H1 (cell line): Measurements from ENCODE around the gene CPXM1. TPM values are rescaled to one million over a fixed set of nuclear protein-coding genes. Genes with fewer than 3 reads are reported as not detected.

Source experiments
- CTCF ChIA-PET: fragments of 300-600 bp; sonication (Branson Sonifier 250); formaldehyde crosslinking; loops from one replicate; lab custom pipeline; 2021; ENCODE audit not compliant: partially characterized antibody; lab: Charles Lee
- POLR2A ChIA-PET: fragments of 300-600 bp; sonication (Branson Sonifier 250); formaldehyde crosslinking; loops from one replicate; lab custom pipeline; 2021; ENCODE audit warnings: inconsistent platforms; ENCODE audit not compliant: partially characterized antibody; lab: Charles Lee
- DNase-seq, 2 experiments: peaks; one replicate each; pipeline versions ENCODE4 v3.0.0 to v3.0.0-alpha.2; 2010 to 2022; ENCODE audit warnings: low spot score in 2 of 2, low read depth in 1 of 2, mixed read lengths in 1 of 2
- FAIRE-seq: peaks from 2 replicates; lab custom pipeline; 2011; peaks lifted over from hg19 to GRCh38; lab: Jason Lieb, UNC
- H2AFZ ChIP-seq: 2 replicates; pipeline ENCODE4 v1.8.1; 2012; ENCODE audit warnings: low read length, inconsistent platforms
- H2AK5ac ChIP-seq: 2 replicates; pipeline ENCODE4 v1.6.1; 2013; ENCODE audit warnings: low read depth, low read length
- H2BK120ac ChIP-seq: replicated peaks from 2 replicates; pipeline ENCODE3; 2013; ENCODE audit warnings: low read depth, low read length, inconsistent platforms
- H2BK12ac ChIP-seq: 2 replicates; pipeline ENCODE4 v1.6.1; 2013; ENCODE audit warnings: low read depth, low read length
- H2BK15ac ChIP-seq: 2 replicates; pipeline ENCODE4 v1.6.1; 2013; ENCODE audit warnings: low read length
- H2BK20ac ChIP-seq: 2 replicates; pipeline ENCODE4 v1.6.1; 2013; ENCODE audit warnings: low read length
- H2BK5ac ChIP-seq: 2 replicates; pipeline ENCODE4 v1.6.1; 2013; ENCODE audit warnings: low read depth, low read length
- H3K14ac ChIP-seq: 2 replicates; pipeline ENCODE4 v1.6.1; 2013; ENCODE audit warnings: inconsistent platforms; ENCODE audit not compliant: insufficient read length
- H3K18ac ChIP-seq: 2 replicates; pipeline ENCODE4 v1.6.1; 2013; ENCODE audit warnings: low read length; ENCODE audit errors: extremely low read depth
- H3K23ac ChIP-seq: 2 replicates; pipeline ENCODE4 v1.6.1; 2013; ENCODE audit warnings: inconsistent platforms; ENCODE audit not compliant: insufficient read length
- H3K23me2 ChIP-seq: 2 replicates; pipeline ENCODE4 v1.6.1; 2013; ENCODE audit warnings: low read depth, low read length
- H3K27ac ChIP-seq: 2 replicates; pipeline ENCODE4 v1.6.1; 2011; ENCODE audit warnings: low read depth, low read length, inconsistent platforms
- H3K27me3 ChIP-seq, 4 experiments: replicated peaks in 1 of 4; 1 replicate in 1 of 4; 2 replicates in 3 of 4; pipeline versions ENCODE4 v1.6.1 to v1.8.1; 2011 to 2013; ENCODE audit warnings: low read length in 3 of 4, mild to moderate bottlenecking in 3 of 4, inconsistent platforms in 2 of 4, mixed read lengths in 2 of 4, moderate library complexity in 1 of 4; ENCODE audit not compliant: control insufficient read depth in 3 of 4, insufficient read depth in 3 of 4; ENCODE audit errors: extremely low read depth in 1 of 4
- H3K36me3 ChIP-seq, 4 experiments: 2 replicates each; pipeline versions ENCODE4 v1.6.1 to v1.8.1; 2011 to 2013; ENCODE audit warnings: mild to moderate bottlenecking in 4 of 4, low read length in 3 of 4, moderate library complexity in 2 of 4, control low read depth in 1 of 4, inconsistent platforms in 1 of 4; ENCODE audit not compliant: insufficient read depth in 4 of 4, control insufficient read depth in 2 of 4
- H3K4ac ChIP-seq: replicated peaks from 2 replicates; pipeline ENCODE3; 2013; ENCODE audit warnings: low read length, low read depth, mixed read lengths, inconsistent platforms; ENCODE audit not compliant: insufficient read length
- H3K4me1 ChIP-seq, 4 experiments: replicated peaks in 1 of 4; 1 replicate in 1 of 4; 2 replicates in 3 of 4; pipeline versions ENCODE4 v1.6.1 to v1.8.1; 2011 to 2013; ENCODE audit warnings: low read length in 3 of 4, inconsistent platforms in 2 of 4, mixed read lengths in 1 of 4; ENCODE audit not compliant: insufficient read depth in 4 of 4, control insufficient read depth in 3 of 4
- H3K4me2 ChIP-seq, 2 experiments: 2 replicates each; pipeline versions ENCODE4 v1.6.1 to v1.8.1; 2011 to 2013; ENCODE audit warnings: low read depth in 2 of 2, low read length in 2 of 2, control low read depth in 1 of 2, inconsistent platforms in 1 of 2, mild to moderate bottlenecking in 1 of 2; ENCODE audit not compliant: insufficient read depth in 1 of 2
- H3K4me3 ChIP-seq, 4 experiments: fragments of 200-600, 300-600 bp in 1 of 4; sonication (generic), shearing (Covaris generic), sonication (Bioruptor Twin) in 1 of 4; 2 replicates each; pipeline versions ENCODE4 v1.5.1 to v1.8.1; 2011 to 2016; ENCODE audit warnings: low read length in 4 of 4, low read depth in 3 of 4, control low read depth in 2 of 4, inconsistent platforms in 2 of 4, mild to moderate bottlenecking in 2 of 4, mixed read lengths in 1 of 4, moderate library complexity in 1 of 4; ENCODE audit not compliant: insufficient read depth in 2 of 4; ENCODE audit errors: extremely low read depth in 1 of 4
- H3K56ac ChIP-seq: replicated peaks from 2 replicates; pipeline ENCODE3; 2013; ENCODE audit warnings: low read depth, mild to moderate bottlenecking, mixed read lengths, low read length, inconsistent platforms; ENCODE audit not compliant: insufficient read length
- H3K79me1 ChIP-seq: 2 replicates; pipeline ENCODE4 v1.6.1; 2013; ENCODE audit warnings: low read depth, low read length, control low read depth
- H3K79me2 ChIP-seq, 2 experiments: 2 replicates each; pipeline versions ENCODE4 v1.6.1 to v1.8.1; 2012 to 2013; ENCODE audit warnings: low read length in 2 of 2, mild to moderate bottlenecking in 2 of 2, inconsistent platforms in 1 of 2; ENCODE audit not compliant: insufficient read depth in 2 of 2, control insufficient read depth in 1 of 2
- H3K9ac ChIP-seq, 4 experiments: replicated peaks in 1 of 4; 1 replicate in 1 of 4; 2 replicates in 3 of 4; pipeline versions ENCODE4 v1.6.1 to v1.8.1; 2011 to 2013; ENCODE audit warnings: low read depth in 3 of 4, low read length in 3 of 4, control low read depth in 2 of 4, mild to moderate bottlenecking in 2 of 4, moderate library complexity in 2 of 4, inconsistent platforms in 1 of 4; ENCODE audit errors: extremely low read depth in 1 of 4
- H3K9me3 ChIP-seq, 2 experiments: 2 replicates each; pipeline versions ENCODE4 v1.6.1 to v1.8.1; 2012 to 2013; ENCODE audit warnings: mild to moderate bottlenecking in 2 of 2, moderate library complexity in 2 of 2, control low read depth in 1 of 2, inconsistent platforms in 1 of 2, low read depth in 1 of 2, low read length in 1 of 2, mixed read lengths in 1 of 2; ENCODE audit not compliant: insufficient read depth in 2 of 2
- H4K20me1 ChIP-seq, 2 experiments: replicated peaks in 1 of 2; 2 replicates each; pipeline versions ENCODE3 to v1.8.1; 2011 to 2013; ENCODE audit warnings: inconsistent platforms in 2 of 2, low read length in 2 of 2, mild to moderate bottlenecking in 1 of 2; ENCODE audit not compliant: insufficient read depth in 2 of 2, control insufficient read depth in 1 of 2
- H4K5ac ChIP-seq: 2 replicates; pipeline ENCODE4 v1.6.1; 2013; ENCODE audit warnings: low read length, low read depth, mixed read lengths, inconsistent platforms; ENCODE audit not compliant: insufficient read length
- H4K8ac ChIP-seq: 2 replicates; pipeline ENCODE4 v1.8.0; 2013; ENCODE audit warnings: mild to moderate bottlenecking, moderate library complexity, low read length, inconsistent platforms; ENCODE audit not compliant: insufficient read depth; ENCODE audit errors: extremely low read depth
- H4K91ac ChIP-seq: replicated peaks from 2 replicates; pipeline ENCODE3; 2013; ENCODE audit warnings: low read length, mixed read lengths, inconsistent platforms; ENCODE audit not compliant: insufficient read length
- ASH2L ChIP-seq: fragments of 200-600, 300-600 bp; sonication (generic); IDR thresholded peaks from one replicate; pipeline ENCODE4 v1.7.1; 2017; ENCODE audit warnings: low read length
- BRCA1 ChIP-seq: IDR thresholded peaks from 2 replicates; pipeline ENCODE4 v1.6.1; 2012; ENCODE audit warnings: low read depth, low read length, improper control_type of control experiment
- CBX8 ChIP-seq: fragments of 300-800, 300-1000 bp; sonication (generic); IDR thresholded peaks from 2 replicates; pipeline ENCODE4 v1.7.1; 2016; ENCODE audit warnings: low read depth, low read length, borderline replicate concordance
- CEBPB ChIP-seq: IDR thresholded peaks from 2 replicates; pipeline ENCODE4 v1.6.1; 2012; ENCODE audit warnings: low read depth, low read length
- CHD1 ChIP-seq: IDR thresholded peaks from 2 replicates; pipeline ENCODE4 v1.6.1; 2012; ENCODE audit warnings: low read depth, low read length, improper control_type of control experiment
- CHD2 ChIP-seq: IDR thresholded peaks from 2 replicates; pipeline ENCODE4 v1.6.1; 2012; ENCODE audit warnings: low read length, improper control_type of control experiment
- EP300 ChIP-seq, 2 experiments: IDR thresholded peaks; 1 replicate in 1 of 2; 2 replicates in 1 of 2; pipeline ENCODE4 v1.6.1; 2011 to 2012; ENCODE audit warnings: low read depth in 2 of 2, low read length in 2 of 2, mild to moderate bottlenecking in 2 of 2, borderline replicate concordance in 1 of 2, inconsistent platforms in 1 of 2, moderate library complexity in 1 of 2
- EZH2 ChIP-seq: fragments of 200-600 bp; sonication (generic); IDR thresholded peaks from 2 replicates; pipeline ENCODE4 v1.7.1; 2012; ENCODE audit warnings: low read depth, mild to moderate bottlenecking, moderate library complexity, low read length, inconsistent platforms; ENCODE audit not compliant: severe bottlenecking
- FOSL1 ChIP-seq: IDR thresholded peaks from 2 replicates; pipeline ENCODE4 v1.6.1; 2011; ENCODE audit warnings: mild to moderate bottlenecking, low read depth, low read length, moderate library complexity; ENCODE audit not compliant: insufficient read depth
- SIN3A ChIP-seq, 2 experiments: IDR thresholded peaks in 1 of 2; conservative IDR thresholded peaks in 1 of 2; 2 replicates each; pipeline ENCODE4 v1.6.1; 2011 to 2012; ENCODE audit warnings: low read length in 2 of 2, improper control_type of control experiment in 1 of 2, low read depth in 1 of 2, mild to moderate bottlenecking in 1 of 2
- TCF12 ChIP-seq: IDR thresholded peaks from 2 replicates; pipeline ENCODE4 v1.6.1; 2011; ENCODE audit warnings: low read depth, mild to moderate bottlenecking, low read length
- TEAD4 ChIP-seq: IDR thresholded peaks from 2 replicates; pipeline ENCODE4 v1.6.1; 2012; ENCODE audit warnings: low read depth, low read length, inconsistent platforms, mixed read lengths
- YY1 ChIP-seq: IDR thresholded peaks from 2 replicates; pipeline ENCODE4 v1.6.1; 2011; ENCODE audit warnings: low read depth, mild to moderate bottlenecking, low read length
- ZNF274 ChIP-seq: IDR thresholded peaks from 2 replicates; pipeline ENCODE4 v1.7.0; 2012; ENCODE audit warnings: low read length, borderline replicate concordance; ENCODE audit errors: extremely low read depth
- WGBS, 2 experiments: shearing (Covaris generic) in 1 of 2; methylation state at CpG; one replicate each; pipeline versions ENCODE4 v1.1.6 to v1.1.7; 2013 to 2015; ENCODE audit warnings: low lambda C conversion rate in 2 of 2, mixed read lengths in 2 of 2, inconsistent platforms in 1 of 2, low coverage in 1 of 2, missing lambda C conversion rate in 1 of 2; ENCODE audit not compliant: insufficient replicate concordance in 2 of 2, insufficient coverage in 1 of 2, insufficient read length in 1 of 2; ENCODE audit errors: extremely low coverage in 1 of 2, missing lambda C conversion rate in 1 of 2; 5-methylcytosine and 5-hydroxymethylcytosine counted together
- polyA plus RNA-seq, 7 experiments: library from polyadenylated mRNA; depleted of rRNA in 3 of 7; stranded (reverse) in 5 of 7; unstranded in 2 of 7; fragments of >200 nt in 5 of 7; fragments of 200-250 nt in 2 of 7; gene quantifications; 1 replicate in 5 of 7; 2 replicates in 1 of 7; 4 replicates in 1 of 7; pipeline versions ENCODE4 v1.2.1 to v1.2.3, GENCODE V29; 2011 to 2013; ENCODE audit warnings: missing spikeins in 2 of 7, mixed read lengths in 2 of 7
- total RNA-seq: library from RNA; stranded (reverse); fragmentation: NEBNext Ultra II Directional; extraction: Animal tissue kit (Norgen Biotek cat#: 25700); gene quantifications from 2 replicates; pipeline ENCODE4 v1.2.1, GENCODE V29; 2021

Gene CPXM1
- total and polyA plus RNA-seq, 2 of the 8 experiments (the other 6 are each of a cell fraction or from before 2014, with no cell fraction given): 31.3 to 81.9 TPM

DNA sequence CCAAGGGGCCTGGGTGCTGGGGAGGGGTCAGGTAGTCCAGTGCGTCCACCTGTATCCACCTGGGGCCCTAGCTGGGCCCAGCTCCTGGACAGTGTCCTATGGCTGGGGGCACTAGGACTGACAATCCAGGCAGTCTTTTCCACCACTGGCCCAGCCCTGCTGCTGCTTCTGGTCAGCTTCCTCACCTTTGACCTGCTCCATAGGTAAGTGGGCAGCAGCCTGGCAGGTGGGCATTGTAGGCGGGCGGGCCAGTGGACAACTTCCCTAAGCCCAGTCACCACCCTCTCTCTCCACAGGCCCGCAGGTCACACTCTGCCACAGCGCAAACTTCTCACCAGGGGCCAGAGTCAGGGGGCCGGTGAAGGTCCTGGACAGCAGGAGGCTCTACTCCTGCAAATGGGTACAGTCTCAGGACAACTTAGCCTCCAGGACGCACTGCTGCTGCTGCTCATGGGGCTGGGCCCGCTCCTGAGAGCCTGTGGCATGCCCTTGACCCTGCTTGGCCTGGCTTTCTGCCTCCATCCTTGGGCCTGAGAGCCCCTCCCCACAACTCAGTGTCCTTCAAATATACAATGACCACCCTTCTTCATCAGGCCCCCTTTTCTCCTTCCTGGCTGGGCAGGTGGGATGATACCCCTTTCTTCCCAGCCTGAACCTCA lies 14.9 kb upstream of the CPXM1 start:
- no peak overlapping the region for H3K4me2 ChIP-seq
- H3K4me1 ChIP-seq: peaks cover 0 to 6% (median 4%) of the 10 kb centered on the region in 4 experiments; a peak in 6 of 7 replicates
- POLR2A ChIA-PET: no interaction called here
- no peak for TF ChIP-seq TCF12
- TF ChIP-seq FOSL1: no peak
- TF ChIP-seq TEAD4: no peak
- no peak for TF ChIP-seq CHD1
- TF ChIP-seq ASH2L: no peak
- no peak for TF ChIP-seq CEBPB
- no peak for TF ChIP-seq BRCA1
- TF ChIP-seq CHD2: no peak
- TF ChIP-seq ZNF274: no peak
- TF ChIP-seq EP300 (IDR thresholded peaks at IDR 0.05; ENCODE audit: borderline replicate concordance in 1 of 2, low read depth in 2 of 2, low read length in 2 of 2): no peak
- TF ChIP-seq YY1: no peak
- no peak for TF ChIP-seq EZH2
- no peak for TF ChIP-seq CBX8
- TF ChIP-seq SIN3A (conservative IDR thresholded peaks at IDR 0.05 in 1 of 2, IDR thresholded peaks at IDR 0.05 in 1 of 2; ENCODE audit: low read depth in 1 of 2, low read length in 2 of 2): no peak

More for the DNA sequence above, 14.9 kb upstream of the CPXM1 start:
- CTCF ChIA-PET: interaction anchor here (1.4 kb wide), 1 partner anchor 60 kb away, joined by 5 read pairs; no protein-coding TSS in a partner anchor
- Histone ChIP-seq H3K4me3 (no peak overlapping the region), H3K23ac (no peak overlapping the region), H2BK12ac (no peak overlapping the region), H4K8ac (no peak overlapping the region), H3K79me2 (no peaks in the 10 kb centered on the region), H3K23me2 (peaks cover 1% of the 10 kb centered on the region; the same call in 1 of the 2 replicates), H3K4ac (no peak overlapping the region), H2AFZ (no peak overlapping the region), H3K27me3 (peaks cover 3 to 19% (median 12%) of the 10 kb centered on the region in 4 experiments), H4K5ac (no peak overlapping the region), H3K18ac (no peak overlapping the region), H2BK20ac (no peak overlapping the region), H4K91ac (no peak overlapping the region), H3K56ac (no peak overlapping the region), H4K20me1 (no peaks in the 10 kb centered on the region), H2AK5ac (no peak overlapping the region), H2BK15ac (no peak overlapping the region), H3K9ac (no peak overlapping the region), H3K14ac (no peak overlapping the region), H3K9me3 (0 out of 4 replicates have a peak, but pooled peaks cover 0 to 7% of the 10 kb centered on the region in 2 experiments), H2BK5ac (no peak overlapping the region), H3K36me3 (no peaks in the 10 kb centered on the region), H3K79me1 (no peaks in the 10 kb centered on the region), H3K27ac (no peak overlapping the region), H2BK120ac (no peak overlapping the region)
- 89% methylated on average over 8 of the region's 8 CpGs; no CpG with 5 or more reads in 1 of the 2 experiments for WGBS, 2 experiments
- DNase-seq (no peak), FAIRE-seq (no peak)
